HepG2 (cell line): ENCODE results near the gene WTAP. TPM values are rescaled to one million over a fixed set of nuclear protein-coding genes. Genes with fewer than 3 reads are reported as not detected.
A peak's percentile ranks its signal among the peaks of the same experiment; 100 is the strongest.

Experiments
- BORCS8-MEF2B ChIP-seq: sonication (generic); formaldehyde crosslinking; IDR thresholded peaks from 2 replicates; pipeline ENCODE4 v1.8.0; 2022; ENCODE audit warnings: mild to moderate bottlenecking, missing genetic modification reagents
- FOXA3 ChIP-seq: IDR thresholded peaks from 2 replicates; pipeline ENCODE4 v1.6.1; 2016; ENCODE audit warnings: missing genetic modification reagents, missing compliant biosample characterization
- ISX ChIP-seq: sonication (generic); formaldehyde crosslinking; conservative IDR thresholded peaks from 2 replicates; pipeline ENCODE4 v1.5.0; 2020; ENCODE audit warnings: missing genetic modification reagents
- POGK ChIP-seq: sonication (generic); formaldehyde crosslinking; conservative IDR thresholded peaks from 2 replicates; pipeline ENCODE4 v1.8.0; 2022; ENCODE audit warnings: mild to moderate bottlenecking, moderate library complexity, missing genetic modification reagents
- POLR2AphosphoS5 ChIP-seq: IDR thresholded peaks from 2 replicates; pipeline ENCODE4 v1.6.1; 2012; ENCODE audit warnings: low read depth, low read length
- RFXAP ChIP-seq: sonication (generic); formaldehyde crosslinking; IDR thresholded peaks from 2 replicates; pipeline ENCODE4 v1.4.0; 2020; ENCODE audit warnings: missing genetic modification reagents, borderline replicate concordance
- SNAPC4 ChIP-seq: sonication (generic); formaldehyde crosslinking; IDR thresholded peaks from 2 replicates; pipeline ENCODE4 v1.4.0; 2020; ENCODE audit warnings: mild to moderate bottlenecking, missing genetic modification reagents
- THAP11 ChIP-seq: IDR thresholded peaks from 2 replicates; pipeline ENCODE4 v1.6.1; 2016; ENCODE audit warnings: missing biosample characterization, missing genetic modification reagents
- ZBTB21 ChIP-seq: sonication (generic); formaldehyde crosslinking; IDR thresholded peaks from 2 replicates; pipeline ENCODE4 v1.4.0; 2020; ENCODE audit warnings: missing genetic modification reagents
- ZFP36L1 ChIP-seq: sonication (generic); formaldehyde crosslinking; IDR thresholded peaks from 2 replicates; pipeline ENCODE4 v1.8.0; 2022; ENCODE audit warnings: mild to moderate bottlenecking, missing genetic modification reagents, moderate library complexity
- ZNF230 ChIP-seq: sonication (generic); formaldehyde crosslinking; IDR thresholded peaks from 2 replicates; pipeline ENCODE4 v1.4.0; 2020; ENCODE audit warnings: mild to moderate bottlenecking, missing genetic modification reagents
- ZNF33A ChIP-seq: sonication (generic); formaldehyde crosslinking; IDR thresholded peaks from 2 replicates; pipeline ENCODE4 v1.5.1; 2020; ENCODE audit warnings: missing genetic modification reagents, mild to moderate bottlenecking, moderate library complexity, borderline replicate concordance
- ZNF350 ChIP-seq: sonication (generic); formaldehyde crosslinking; IDR thresholded peaks from 2 replicates; pipeline ENCODE4 v1.4.0; 2020; ENCODE audit warnings: mild to moderate bottlenecking, low read depth, missing genetic modification reagents, borderline replicate concordance
- ZNF441 ChIP-seq: sonication (generic); formaldehyde crosslinking; IDR thresholded peaks from 2 replicates; pipeline ENCODE4 v1.7.0; 2021; ENCODE audit warnings: missing genetic modification reagents, borderline replicate concordance
- ZNF784 ChIP-seq: sonication (generic); formaldehyde crosslinking; IDR thresholded peaks from 2 replicates; pipeline ENCODE4 v1.5.1; 2020; ENCODE audit warnings: missing genetic modification reagents, mild to moderate bottlenecking, borderline replicate concordance
- polyA plus RNA-seq, 8 experiments: library from polyadenylated mRNA; depleted of rRNA in 3 of 8; stranded (reverse) in 7 of 8; unstranded in 1 of 8; fragments of >200 nt; fragmentation: Illumina TruSeq in 4 of 8; extraction: Trizol in 4 of 8; gene quantifications; 2 replicates each; pipeline versions ENCODE4 v1.2.1 to v1.2.3, GENCODE V29; 2011 to 2016; ENCODE audit warnings: low read depth in 4 of 8, missing spikeins in 1 of 8, mixed read lengths in 1 of 8; ENCODE audit not compliant: insufficient read depth in 1 of 8
- total RNA-seq, 5 experiments: library from RNA; depleted of rRNA; stranded (reverse); fragments of >200 nt; fragmentation: Illumina TruSeq; extraction: Trizol; gene quantifications; 2 replicates each; pipeline ENCODE4 v1.2.3, GENCODE V29; 2016; ENCODE audit warnings: low read depth in 1 of 5
- TF ChIP-seq, protein P1 (sequence below): sonication (generic); formaldehyde crosslinking; IDR thresholded peaks from 2 replicates; pipeline ENCODE4 v1.5.0; 2020; ENCODE audit warnings: missing genetic modification reagents
- TF ChIP-seq, protein P2 (sequence below): sonication (generic); formaldehyde crosslinking; IDR thresholded peaks from 2 replicates; pipeline ENCODE4 v1.8.0; 2022; ENCODE audit warnings: mild to moderate bottlenecking, missing genetic modification reagents, moderate library complexity

WTAP gene
- total and polyA plus RNA-seq, 2 of the 13 experiments (the other 11 are each of a cell fraction or from before 2014, with no cell fraction given) = 31.6 to 167 TPM

GRCh38 chr6:159693894-159694545 is 33.3 kb upstream of the WTAP start (continued):
- TF ChIP-seq ZNF784 (CRISPR knock-in tag) (no peak), POLR2AphosphoS5 (peak; percentile 58; the same call in 1 of the 2 replicates), FOXA3 (peak; percentile 96), ZNF441 (CRISPR knock-in tag) (peak; percentile 52; the same call in 1 of the 2 replicates), ISX (CRISPR knock-in tag) (0 out of 2 replicates have a peak, but pooled peaks have one; percentile 56), THAP11 (CRISPR knock-in tag) (peak; percentile 20; the same call in 1 of the 2 replicates), ZFP36L1 (CRISPR knock-in tag) (no peak; the same call in none of the 2 replicates), RFXAP (CRISPR knock-in tag) (no peak; the same call in 1 of the 2 replicates), ZNF230 (CRISPR knock-in tag) (0 out of 2 replicates have a peak, but pooled peaks have one; percentile 31), ZNF350 (no peak), BORCS8-MEF2B (CRISPR knock-in tag) (no peak), POGK (0 out of 2 replicates have a peak, but pooled peaks have one; percentile 18), ZNF33A (CRISPR knock-in tag) (no peak), SNAPC4 (no peak), ZBTB21 (CRISPR knock-in tag) (no peak)
- TF ChIP-seq, protein P1, sequence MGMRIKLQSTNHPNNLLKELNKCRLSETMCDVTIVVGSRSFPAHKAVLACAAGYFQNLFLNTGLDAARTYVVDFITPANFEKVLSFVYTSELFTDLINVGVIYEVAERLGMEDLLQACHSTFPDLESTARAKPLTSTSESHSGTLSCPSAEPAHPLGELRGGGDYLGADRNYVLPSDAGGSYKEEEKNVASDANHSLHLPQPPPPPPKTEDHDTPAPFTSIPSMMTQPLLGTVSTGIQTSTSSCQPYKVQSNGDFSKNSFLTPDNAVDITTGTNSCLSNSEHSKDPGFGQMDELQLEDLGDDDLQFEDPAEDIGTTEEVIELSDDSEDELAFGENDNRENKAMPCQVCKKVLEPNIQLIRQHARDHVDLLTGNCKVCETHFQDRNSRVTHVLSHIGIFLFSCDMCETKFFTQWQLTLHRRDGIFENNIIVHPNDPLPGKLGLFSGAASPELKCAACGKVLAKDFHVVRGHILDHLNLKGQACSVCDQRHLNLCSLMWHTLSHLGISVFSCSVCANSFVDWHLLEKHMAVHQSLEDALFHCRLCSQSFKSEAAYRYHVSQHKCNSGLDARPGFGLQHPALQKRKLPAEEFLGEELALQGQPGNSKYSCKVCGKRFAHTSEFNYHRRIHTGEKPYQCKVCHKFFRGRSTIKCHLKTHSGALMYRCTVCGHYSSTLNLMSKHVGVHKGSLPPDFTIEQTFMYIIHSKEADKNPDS = peak; percentile 83; the same call in 1 of the 2 replicates
- TF ChIP-seq, protein P2, sequence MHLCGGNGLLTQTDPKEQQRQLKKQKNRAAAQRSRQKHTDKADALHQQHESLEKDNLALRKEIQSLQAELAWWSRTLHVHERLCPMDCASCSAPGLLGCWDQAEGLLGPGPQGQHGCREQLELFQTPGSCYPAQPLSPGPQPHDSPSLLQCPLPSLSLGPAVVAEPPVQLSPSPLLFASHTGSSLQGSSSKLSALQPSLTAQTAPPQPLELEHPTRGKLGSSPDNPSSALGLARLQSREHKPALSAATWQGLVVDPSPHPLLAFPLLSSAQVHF (CRISPR knock-in tag) = 0 out of 2 replicates have a peak, but pooled peaks have one; percentile 48
